ENCODE measurements around the gene PRKD1. TPM values are rescaled to one million over a fixed set of nuclear protein-coding genes. Genes with fewer than 3 reads are reported as not detected.

The PRKD1 gene
- total RNA-seq, 4 donors from 2014 or later = 1.2 to 6.7 (median 2.3) TPM

DNA sequence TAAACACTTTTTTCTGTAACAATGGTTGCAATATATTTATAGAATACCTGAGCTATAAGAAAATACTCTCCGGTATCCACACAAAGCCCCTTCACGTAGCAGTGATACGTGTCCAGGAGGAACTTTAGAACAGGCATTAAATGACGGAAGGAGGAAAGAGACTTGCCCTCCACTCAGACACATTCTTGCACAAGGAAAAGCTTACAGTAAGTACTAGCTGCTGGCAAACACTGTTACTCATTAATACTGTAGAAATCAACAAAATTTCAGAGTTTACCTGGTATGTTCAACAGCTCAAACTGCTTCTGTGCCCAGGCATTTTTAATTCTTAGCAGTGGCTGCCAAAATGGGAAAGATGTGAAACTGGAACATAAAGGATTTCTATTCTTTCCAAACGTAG is 41.7 kb downstream of the PRKD1 start:
- no peak for DNase-seq (ENCODE audit: low spot score in 2 of 2)
- TF ChIP-seq, protein P1, sequence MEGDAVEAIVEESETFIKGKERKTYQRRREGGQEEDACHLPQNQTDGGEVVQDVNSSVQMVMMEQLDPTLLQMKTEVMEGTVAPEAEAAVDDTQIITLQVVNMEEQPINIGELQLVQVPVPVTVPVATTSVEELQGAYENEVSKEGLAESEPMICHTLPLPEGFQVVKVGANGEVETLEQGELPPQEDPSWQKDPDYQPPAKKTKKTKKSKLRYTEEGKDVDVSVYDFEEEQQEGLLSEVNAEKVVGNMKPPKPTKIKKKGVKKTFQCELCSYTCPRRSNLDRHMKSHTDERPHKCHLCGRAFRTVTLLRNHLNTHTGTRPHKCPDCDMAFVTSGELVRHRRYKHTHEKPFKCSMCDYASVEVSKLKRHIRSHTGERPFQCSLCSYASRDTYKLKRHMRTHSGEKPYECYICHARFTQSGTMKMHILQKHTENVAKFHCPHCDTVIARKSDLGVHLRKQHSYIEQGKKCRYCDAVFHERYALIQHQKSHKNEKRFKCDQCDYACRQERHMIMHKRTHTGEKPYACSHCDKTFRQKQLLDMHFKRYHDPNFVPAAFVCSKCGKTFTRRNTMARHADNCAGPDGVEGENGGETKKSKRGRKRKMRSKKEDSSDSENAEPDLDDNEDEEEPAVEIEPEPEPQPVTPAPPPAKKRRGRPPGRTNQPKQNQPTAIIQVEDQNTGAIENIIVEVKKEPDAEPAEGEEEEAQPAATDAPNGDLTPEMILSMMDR (IDR thresholded peaks at IDR 0.05) = no peak
- TF ChIP-seq POLR2A (IDR thresholded peaks at IDR 0.05) = no peak
- intact Hi-C loops (cut with DNase I; ENCODE audit: low total_unique reads) = no loop called here
- no peak overlapping the region for H3K4me3 ChIP-seq (ENCODE audit: low read depth, poor library complexity, severe bottlenecking)
- WGBS, 2 donors = 85 to 86% methylated on average over 5 of the region's 5 CpGs

DNA sequence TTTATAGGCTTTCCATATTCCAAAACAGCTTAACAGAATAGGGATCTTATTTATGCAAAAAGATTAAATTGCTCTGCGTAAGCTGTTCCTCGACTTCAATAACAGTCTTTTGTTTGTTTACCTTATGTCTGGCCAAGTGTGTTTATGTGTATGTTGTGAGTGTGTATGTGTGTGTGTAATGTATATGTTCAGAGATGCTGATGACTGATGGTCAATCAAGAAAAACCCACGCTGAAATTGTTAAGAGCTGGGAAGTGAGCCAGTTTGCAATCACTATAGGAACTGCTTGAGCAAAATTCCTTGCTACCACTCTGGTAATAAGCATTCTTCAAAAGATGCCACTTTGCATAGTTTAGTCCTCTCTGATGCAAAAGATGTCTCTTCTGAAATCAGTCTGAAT is 59.6 kb downstream of the PRKD1 start:
- TF ChIP-seq, protein P1 (IDR thresholded peaks at IDR 0.05) = no peak
- no peak for TF ChIP-seq POLR2A (IDR thresholded peaks at IDR 0.05)
- intact Hi-C loops (cut with DNase I; ENCODE audit: low total_unique reads) = no loop called here
- no peak for DNase-seq (ENCODE audit: low spot score in 2 of 2)
- H3K4me3 ChIP-seq (ENCODE audit: low read depth, poor library complexity, severe bottlenecking) = no peak overlapping the region
- WGBS, 2 donors = 58 to 66% methylated on average over 3 of the region's 3 CpGs

DNA sequence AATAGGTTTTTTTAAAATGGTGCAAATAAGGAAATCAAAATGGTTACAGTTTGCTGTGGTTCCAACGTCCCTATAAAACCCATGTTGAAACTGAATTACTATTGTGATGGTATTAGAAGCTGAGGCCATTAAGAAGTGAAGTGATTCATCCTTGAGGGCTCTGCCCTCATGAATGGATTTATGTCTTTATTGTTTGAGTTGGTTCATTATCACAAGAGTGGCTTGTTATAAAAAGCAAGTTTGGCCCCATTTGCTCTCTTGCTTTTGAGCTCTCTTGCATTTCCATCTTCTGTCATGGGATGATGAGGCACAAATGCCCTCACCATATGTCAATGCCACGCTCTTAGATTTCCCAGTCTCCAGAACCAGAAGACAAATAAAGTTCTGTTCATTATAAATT is 62.3 kb downstream of the PRKD1 start:
- WGBS, 2 donors = 78 to 79% methylated on average over 2 of the region's 2 CpGs
- no peak for DNase-seq (ENCODE audit: low spot score in 2 of 2)

DNA sequence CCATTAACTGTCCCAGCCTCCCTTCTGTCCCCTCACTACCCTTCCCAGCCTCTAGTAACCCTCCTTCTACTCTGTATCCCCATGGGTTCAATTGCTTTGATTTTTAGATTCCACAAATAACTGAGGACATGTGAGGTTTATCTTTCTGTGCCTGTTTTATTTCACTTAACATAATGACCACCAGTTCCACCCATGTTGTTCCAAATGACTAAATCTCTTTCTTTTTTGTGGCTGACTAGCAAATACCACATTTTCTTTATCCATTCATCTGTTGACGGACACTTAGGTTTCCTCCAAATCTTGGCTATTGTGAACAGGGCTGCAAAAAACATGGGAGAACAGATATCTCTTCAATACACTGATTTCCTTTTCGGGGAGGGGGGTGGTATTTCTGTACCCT is 65.7 kb downstream of the PRKD1 start:
- WGBS, 2 donors = 77 to 88% methylated on average over 2 of the region's 2 CpGs
- no peak for DNase-seq (ENCODE audit: low spot score in 2 of 2)

More for the DNA sequence above, 62.3 kb downstream of the PRKD1 start:
- intact Hi-C loops (cut with DNase I; ENCODE audit: low total_unique reads) = no loop called here
- no peak overlapping the region for H3K4me3 ChIP-seq (ENCODE audit: low read depth, poor library complexity, severe bottlenecking)
- TF ChIP-seq, protein P1 (IDR thresholded peaks at IDR 0.05) = no peak
- TF ChIP-seq POLR2A (IDR thresholded peaks at IDR 0.05) = no peak

DNA sequence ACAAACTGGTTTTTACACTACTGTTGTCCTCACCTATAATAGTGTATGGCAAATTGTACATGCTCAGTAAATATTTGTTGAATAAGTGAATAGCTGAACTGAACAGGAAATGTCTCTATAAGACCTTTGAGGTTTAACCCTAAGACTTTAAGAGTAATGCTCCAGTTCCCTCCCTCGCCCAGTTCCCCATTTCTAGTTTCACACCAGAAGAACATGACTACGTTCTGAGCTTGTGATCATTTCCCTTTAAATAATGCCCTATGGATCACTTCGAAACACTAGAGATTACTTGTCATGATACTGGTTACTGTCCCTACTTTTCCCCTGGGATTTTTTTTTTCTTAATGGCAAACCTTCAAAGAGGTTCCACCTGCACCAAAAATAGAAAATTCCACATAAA is 69.3 kb downstream of the PRKD1 start:
- TF ChIP-seq POLR2A (IDR thresholded peaks at IDR 0.05) = no peak
- TF ChIP-seq, protein P1 (IDR thresholded peaks at IDR 0.05) = no peak
- H3K4me3 ChIP-seq (ENCODE audit: low read depth, poor library complexity, severe bottlenecking) = no peak overlapping the region
- intact Hi-C loops (cut with DNase I; ENCODE audit: low total_unique reads) = no loop called here
- WGBS, 2 donors = 70 to 77% methylated on average over 3 of the region's 3 CpGs
- DNase-seq (ENCODE audit: low spot score in 2 of 2) = no peak

More for the DNA sequence above, 65.7 kb downstream of the PRKD1 start:
- H3K4me3 ChIP-seq (ENCODE audit: low read depth, poor library complexity, severe bottlenecking) = no peak overlapping the region
- TF ChIP-seq POLR2A (IDR thresholded peaks at IDR 0.05) = no peak
- TF ChIP-seq, protein P1 (IDR thresholded peaks at IDR 0.05) = no peak
- intact Hi-C loops (cut with DNase I; ENCODE audit: low total_unique reads) = no loop called here

DNA sequence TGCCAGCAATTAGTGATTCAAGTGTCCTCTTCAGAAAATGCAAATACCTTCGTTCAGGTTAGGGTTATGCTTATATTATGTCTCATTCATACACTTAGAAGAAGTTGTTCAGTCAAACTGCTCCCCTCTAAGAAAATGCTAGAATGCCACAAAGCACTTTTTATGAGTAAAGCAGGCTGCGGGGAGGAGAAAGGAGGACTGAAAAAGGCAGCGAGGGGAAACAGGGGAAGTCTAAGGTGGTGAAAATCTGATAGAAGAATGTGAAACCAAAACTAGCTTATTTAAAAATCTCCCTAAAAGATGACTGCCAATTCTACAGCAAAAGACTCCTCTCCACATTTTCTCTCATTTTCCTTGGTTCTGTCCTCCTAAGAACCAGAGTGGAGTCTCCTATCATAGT is 70.1 kb downstream of the PRKD1 start:
- DNase-seq (ENCODE audit: low spot score in 2 of 2) = no peak
- TF ChIP-seq, protein P1 (IDR thresholded peaks at IDR 0.05) = no peak
- no peak for TF ChIP-seq POLR2A (IDR thresholded peaks at IDR 0.05)
- intact Hi-C loops (cut with DNase I; ENCODE audit: low total_unique reads) = no loop called here
- 77 to 86% methylated on average over 3 of the region's 3 CpGs for WGBS, 2 donors
- no peak overlapping the region for H3K4me3 ChIP-seq (ENCODE audit: low read depth, poor library complexity, severe bottlenecking)
